Hematopoietic multipotent progenitor cell treated with erythropoietin and hydrocortisone succinate and interleukin-3 and kit ligand, for 8 days (in vitro differentiated cells): ENCODE measurements around the gene TMEM115.

Source experiments
- DNase-seq: peaks from one replicate; pipeline ENCODE4 v3.0.0-alpha.2; 2015

TMEM115 gene

DNA sequence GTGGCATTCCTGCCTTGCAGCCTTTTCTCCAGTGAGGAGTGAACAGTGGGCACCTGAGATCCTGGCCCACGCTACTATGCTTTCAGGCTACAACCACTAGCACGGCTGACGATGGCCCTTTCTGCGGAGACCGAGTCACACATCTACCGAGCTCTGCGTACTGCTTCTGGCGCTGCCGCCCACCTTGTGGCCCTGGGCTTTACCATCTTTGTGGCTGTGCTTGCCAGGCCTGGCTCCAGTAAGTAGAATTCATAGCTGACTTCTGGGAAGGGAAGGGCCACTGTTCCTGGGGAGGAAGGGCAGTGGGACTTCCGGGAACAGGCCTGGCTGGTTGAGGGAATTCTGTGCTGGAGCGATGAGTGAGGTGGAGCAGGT is 8.0 kb downstream of the TMEM115 start:
- DNase-seq, result no peak

DNA sequence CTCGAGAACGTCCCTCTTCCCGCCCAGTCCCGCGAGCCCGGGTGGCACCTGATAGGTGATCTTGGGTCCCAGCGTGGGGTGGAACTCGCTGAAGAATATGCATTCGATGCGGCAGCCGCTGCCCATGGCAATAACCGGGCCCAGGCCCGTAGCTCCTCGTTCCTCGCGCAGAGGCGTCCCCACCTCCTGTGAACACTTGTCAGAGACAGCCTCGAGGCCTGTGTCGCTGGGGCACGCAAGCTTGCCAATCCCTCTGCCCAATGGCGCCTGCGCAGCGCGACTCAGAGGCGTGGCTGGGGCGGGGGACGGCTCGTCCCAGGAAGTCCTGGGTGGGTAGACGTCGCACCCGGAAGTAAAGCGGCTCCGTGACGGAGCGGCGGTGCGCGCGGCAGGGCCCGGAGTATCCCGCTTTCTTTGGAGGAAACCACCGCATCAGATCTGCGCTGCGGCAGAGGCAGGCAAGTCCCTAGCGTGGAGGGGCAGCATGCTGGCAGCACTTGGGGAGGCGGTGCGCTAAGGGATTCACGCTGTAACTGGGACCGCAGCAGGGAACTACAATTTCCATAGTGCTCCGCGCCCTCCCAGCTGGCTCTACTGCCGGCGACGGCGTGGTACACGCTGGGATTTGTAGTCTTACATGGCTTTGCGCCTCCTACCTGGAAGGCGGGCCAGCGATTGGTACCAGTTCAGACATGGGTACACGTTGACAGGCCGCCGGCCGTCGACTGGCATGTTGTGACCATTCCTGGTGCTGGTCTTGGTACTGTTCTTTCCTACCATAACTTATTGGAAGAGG is 8.6 kb downstream of the TMEM115 start, which contains the start of the genes CYB561D2 and NPRL2:
Gene CYB561D2, plus strand, starts transcription at position 336 of the 796 bp plus-strand sequence. CDS start 572 bp downstream, outside the sequence.
Gene NPRL2, minus strand, starts transcription at position 249 of the 796 bp plus-strand sequence. Its CDS starts 123 bp downstream, at position 126.
- DNase-seq, result peak; percentile 97

GRCh38 chr3:50350213-50350526 is 9.2 kb downstream of the TMEM115 start:
- DNase-seq, result no peak

GRCh38 chr3:50347187-50347813 is 12.0 kb downstream of the TMEM115 start:
- peak; percentile 86 for DNase-seq

- DNase-seq, result peak; percentile 84
Measured at GRCh38 chr3:50345586-50346234, 13.6 kb downstream of the TMEM115 start, which contains the start of gene ZMYND10. TSS of gene ZMYND10 (minus strand) at chr3:50345732. CDS start at chr3:50345579, 153 bp downstream.

DNA sequence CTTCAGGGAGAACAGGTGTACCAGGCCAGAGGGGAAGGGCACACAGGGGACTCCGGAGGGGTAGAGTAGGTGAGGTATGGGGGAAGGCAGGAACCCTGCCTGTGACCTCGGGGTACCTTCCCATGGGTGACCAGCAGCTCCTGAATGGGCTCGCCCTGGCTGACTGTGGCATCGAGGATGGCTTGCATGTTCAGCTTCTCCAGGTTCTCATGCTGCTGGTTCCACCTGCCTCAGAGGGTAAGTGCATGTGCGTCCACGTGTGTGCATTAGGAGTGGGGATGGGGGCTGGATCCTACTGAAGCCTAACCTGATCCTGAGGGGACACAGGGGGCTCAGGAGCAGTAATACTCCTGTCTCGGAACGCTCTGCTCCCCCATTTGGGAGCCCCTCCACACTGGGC is 14.3 kb downstream of the TMEM115 start:
- no peak for DNase-seq

GRCh38 chr3:50342813-50343633 is 16.3 kb downstream of the TMEM115 start:
- DNase-seq, result no peak

- DNase-seq, result no peak
Measured at GRCh38 chr3:50341996-50342650, 17.2 kb downstream of the TMEM115 start.

- DNase-seq, result no peak
Measured at GRCh38 chr3:50341537-50341936, 17.8 kb downstream of the TMEM115 start.

DNA sequence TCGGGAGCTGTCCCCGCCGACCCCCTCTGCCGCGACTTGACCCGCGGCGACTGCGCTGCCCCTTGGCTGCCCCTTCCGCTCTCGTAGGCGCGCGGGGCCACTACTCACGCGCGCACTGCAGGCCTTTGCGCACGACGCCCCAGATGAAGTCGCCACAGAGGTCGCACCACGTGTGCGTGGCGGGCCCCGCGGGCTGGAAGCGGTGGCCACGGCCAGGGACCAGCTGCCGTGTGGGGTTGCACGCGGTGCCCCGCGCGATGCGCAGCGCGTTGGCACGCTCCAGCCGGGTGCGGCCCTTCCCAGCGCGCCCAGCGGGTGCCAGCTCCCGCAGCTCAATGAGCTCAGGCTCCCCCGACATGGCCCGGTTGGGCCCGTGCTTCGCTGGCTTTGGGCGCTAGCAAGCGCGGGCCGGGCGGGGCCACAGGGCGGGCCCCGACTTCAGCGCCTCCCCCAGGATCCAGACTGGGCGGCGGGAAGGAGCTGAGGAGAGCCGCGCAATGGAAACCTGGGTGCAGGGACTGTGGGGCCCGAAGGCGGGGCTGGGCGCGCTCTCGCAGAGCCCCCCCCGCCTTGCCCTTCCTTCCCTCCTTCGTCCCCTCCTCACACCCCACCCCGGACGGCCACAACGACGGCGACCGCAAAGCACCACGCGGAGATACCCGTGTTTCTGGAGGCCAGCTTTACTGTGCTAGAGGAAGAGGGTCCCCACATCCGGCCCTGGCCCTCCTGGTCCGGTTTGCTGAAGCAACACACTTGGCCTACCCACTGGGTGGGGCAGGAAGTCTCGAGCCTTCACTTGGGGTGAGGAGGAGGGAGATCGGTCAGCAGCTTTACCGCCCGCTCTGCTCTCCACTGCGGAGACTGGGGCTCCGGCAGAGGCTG is 18.6 kb downstream of the TMEM115 start, which contains the start of gene RASSF1:
Gene RASSF1, minus strand, starts transcription at position 389 of the 882 bp plus-strand sequence. Its CDS starts 31 bp downstream, at position 358.
- peak; percentile 91 for DNase-seq

DNA sequence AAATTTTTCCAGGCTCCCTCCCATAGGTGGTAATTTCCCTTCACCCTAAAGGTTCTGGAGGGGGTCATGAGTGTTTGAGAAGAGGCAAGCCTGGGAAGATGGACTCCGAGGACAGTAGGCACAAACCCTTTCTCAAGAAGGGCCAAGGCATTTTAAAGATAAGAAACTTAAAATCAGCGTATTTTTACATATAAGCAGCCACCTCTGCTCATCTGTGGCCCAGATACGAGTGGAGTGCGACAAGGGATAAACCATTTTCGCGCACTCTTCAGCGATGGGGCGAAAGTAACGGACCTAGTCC is 19.2 kb downstream of the TMEM115 start:
- peak; percentile 55 for DNase-seq

GRCh38 chr3:50339485-50340146 is 19.7 kb downstream of the TMEM115 start:
- no peak for DNase-seq

DNA sequence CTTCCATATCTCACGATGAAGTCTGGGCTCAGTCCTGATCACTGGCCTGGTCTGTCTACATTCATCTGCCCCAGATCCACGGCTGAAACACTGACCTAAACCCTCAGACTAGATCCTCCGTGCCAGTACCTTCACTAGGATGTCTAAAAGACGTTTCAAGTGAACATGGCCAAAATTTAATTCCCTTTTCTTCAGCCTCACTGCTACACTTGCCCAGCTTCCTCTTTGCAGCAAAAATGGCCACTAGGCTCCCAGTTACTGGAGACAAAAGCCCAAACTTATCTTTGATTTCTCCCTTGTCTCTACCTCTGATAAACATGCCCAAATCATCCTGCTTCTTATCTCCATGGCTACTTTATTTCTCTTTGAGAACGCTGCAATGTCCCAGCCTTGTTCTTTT is 20.4 kb downstream of the TMEM115 start:
- peak; percentile 64 for DNase-seq

DNA sequence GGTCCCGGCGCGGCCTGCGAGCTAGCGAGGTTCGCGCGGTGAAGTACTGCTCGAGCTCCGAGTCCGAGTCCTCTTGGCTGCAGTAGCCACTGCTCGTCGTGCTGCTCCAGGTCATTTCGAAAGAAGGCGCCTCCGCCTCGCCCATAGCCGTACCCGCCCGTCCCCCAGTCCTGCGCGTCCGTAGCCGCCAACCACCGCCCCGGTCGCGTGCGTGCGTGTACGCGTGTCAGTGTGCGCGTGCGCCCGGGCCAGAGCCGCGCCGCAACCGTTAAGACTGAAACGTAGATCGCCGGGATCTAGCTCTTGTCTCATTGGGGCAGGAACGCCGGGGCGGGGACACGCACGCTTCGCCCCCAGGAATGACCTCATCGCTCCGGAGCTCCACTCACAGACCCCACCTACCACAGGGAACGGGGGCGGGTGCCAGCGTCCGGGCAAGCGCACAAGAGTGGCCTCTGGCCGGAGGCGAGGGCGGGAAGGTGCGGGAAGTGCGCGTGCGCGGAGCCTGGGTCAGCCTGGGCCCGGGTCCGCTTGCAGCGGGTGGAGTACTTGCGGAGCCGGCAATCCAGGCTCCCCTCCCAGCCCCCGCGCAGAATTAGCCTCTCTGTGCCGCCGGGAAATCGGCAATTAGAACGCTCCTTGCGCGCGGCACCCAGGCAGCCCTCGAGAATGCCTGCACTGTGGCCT is 22.0 kb downstream of the TMEM115 start:
- DNase-seq, result peak; percentile 99

GRCh38 chr3:50336452-50337174 is 22.7 kb downstream of the TMEM115 start:
- DNase-seq, result peak; percentile 32

DNA sequence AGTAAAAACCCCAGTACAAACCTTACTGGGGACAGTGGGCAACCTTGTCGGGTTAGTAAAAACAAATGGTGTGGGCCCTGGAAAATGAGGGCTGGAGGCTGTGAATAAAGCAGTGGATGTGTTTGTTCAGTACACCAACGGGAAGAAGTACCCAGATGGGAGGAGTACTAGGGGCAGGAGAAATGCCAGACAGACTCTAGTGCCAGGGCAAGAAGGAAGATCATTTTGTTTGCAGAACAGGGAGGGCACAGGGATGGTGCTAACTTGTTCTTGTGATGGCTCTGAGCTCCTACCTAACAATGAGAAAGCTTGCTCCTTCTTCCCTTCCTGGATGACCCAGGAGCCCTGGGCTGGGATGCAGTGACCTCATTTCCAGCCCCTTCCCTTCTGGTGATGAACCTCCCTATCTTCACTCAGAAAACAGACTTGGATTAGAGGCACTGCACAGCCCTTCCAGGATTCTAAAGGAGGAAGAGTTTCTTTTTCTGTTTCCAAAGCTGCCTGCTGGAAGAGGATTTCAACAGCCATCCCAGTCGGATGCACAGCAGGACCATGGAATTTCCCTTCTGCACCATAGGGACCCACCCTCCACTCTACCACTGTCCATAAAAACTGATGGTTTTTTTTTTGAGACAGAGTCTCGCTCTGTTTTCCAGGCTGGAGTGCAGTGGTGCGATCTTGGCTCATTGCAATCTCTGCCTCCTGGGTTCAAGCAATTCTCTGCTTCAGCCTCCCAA is 24.8 kb downstream of the TMEM115 start:
- DNase-seq, result no peak

GRCh38 chr3:50333744-50334328 is 25.5 kb downstream of the TMEM115 start:
- DNase-seq, result no peak

DNA sequence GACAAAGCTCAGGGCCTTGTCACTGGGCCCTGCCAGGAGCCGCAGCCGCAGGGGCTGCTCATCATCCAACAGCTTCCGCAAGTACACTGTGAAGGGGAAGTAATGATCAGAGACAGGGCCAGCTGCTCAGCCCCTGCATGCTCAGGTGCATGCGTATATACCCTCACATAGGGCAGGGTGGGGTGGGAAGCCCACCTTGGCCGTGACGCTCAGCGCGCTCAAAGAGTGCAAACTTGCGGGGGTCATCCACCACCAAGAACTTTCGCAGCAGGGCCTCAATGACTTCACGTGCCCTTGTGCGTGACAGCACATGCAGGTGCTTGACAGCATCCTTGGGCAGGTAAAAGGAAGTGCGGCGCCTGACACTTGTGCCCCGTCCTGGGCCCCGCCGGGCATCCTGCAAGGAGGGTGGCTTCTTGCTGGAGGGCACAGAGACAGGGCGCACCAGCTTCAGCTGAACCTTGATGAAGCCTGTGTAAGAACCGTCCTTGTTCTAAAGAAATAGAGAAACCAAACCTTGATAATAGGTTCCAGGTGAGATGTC is 27.9 kb downstream of the TMEM115 start:
- no peak for DNase-seq
